ENCODE measurements around the gene ADGRV1.

DNA sequence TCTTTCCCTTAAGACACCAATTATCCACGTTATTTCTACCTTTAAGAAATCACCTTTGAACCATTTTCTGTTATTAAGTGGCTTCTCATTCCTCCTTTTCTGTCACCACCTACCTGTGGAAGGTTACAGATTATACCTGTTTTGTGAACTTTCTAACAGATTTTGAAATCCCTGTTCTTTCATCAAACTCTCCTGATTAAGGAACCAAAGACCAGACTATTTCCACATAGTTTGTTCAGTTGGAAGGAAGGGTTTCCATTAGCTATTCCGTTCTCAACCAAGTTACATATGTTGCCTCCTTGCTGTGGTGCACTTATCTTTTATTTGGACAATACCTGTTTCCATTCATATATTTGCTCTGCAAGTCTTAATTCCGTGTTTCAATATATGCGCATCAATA is 343.6 kb downstream of the ADGRV1 start:
- TF ChIP-seq, protein P1, sequence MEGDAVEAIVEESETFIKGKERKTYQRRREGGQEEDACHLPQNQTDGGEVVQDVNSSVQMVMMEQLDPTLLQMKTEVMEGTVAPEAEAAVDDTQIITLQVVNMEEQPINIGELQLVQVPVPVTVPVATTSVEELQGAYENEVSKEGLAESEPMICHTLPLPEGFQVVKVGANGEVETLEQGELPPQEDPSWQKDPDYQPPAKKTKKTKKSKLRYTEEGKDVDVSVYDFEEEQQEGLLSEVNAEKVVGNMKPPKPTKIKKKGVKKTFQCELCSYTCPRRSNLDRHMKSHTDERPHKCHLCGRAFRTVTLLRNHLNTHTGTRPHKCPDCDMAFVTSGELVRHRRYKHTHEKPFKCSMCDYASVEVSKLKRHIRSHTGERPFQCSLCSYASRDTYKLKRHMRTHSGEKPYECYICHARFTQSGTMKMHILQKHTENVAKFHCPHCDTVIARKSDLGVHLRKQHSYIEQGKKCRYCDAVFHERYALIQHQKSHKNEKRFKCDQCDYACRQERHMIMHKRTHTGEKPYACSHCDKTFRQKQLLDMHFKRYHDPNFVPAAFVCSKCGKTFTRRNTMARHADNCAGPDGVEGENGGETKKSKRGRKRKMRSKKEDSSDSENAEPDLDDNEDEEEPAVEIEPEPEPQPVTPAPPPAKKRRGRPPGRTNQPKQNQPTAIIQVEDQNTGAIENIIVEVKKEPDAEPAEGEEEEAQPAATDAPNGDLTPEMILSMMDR (IDR thresholded peaks at IDR 0.05): no peak
- TF ChIP-seq POLR2A (IDR thresholded peaks at IDR 0.05) (no peak), EP300 (IDR thresholded peaks at IDR 0.05) (no peak)
